ENCODE results near the gene MAD2L2. TPM values are rescaled to one million over a fixed set of nuclear protein-coding genes. Genes with fewer than 3 reads are reported as not detected.

The MAD2L2 gene
- 26.7 and 38.0 TPM in 2 replicates for total RNA-seq

GRCh38 chr1:11681071-11681771 lies at the start of gene MAD2L2:
Gene MAD2L2, minus strand, starts transcription at chr1:11681148. Its CDS starts 547 bp downstream, at chr1:11680601.

GRCh38 chr1:11691302-11691914 lies 10.5 kb upstream of the MAD2L2 start, which contains the start of gene DRAXIN:
Gene DRAXIN, plus strand, starts transcription at chr1:11691710. Its CDS starts 14,549 bp downstream, at chr1:11706259.

GRCh38 chr1:11654137-11654938 lies 26.6 kb downstream of the MAD2L2 start, which contains the start of the genes FBXO2 and FBXO44:
Gene FBXO2, minus strand, starts transcription at chr1:11654429. Its CDS starts 89 bp downstream, at chr1:11654340.
Gene FBXO44, plus strand, starts transcription at chr1:11654877. Its CDS starts 959 bp downstream, at chr1:11655836.

Other genes with a start within 250 kb of the MAD2L2 start
- gene DISP3, start 202.0 kb downstream of the MAD2L2 start, total RNA-seq: under 0.01 TPM in 2 replicates
- 1.6 and 3.6 TPM in 2 replicates for gene FBXO2, start 26.7 kb downstream of the MAD2L2 start, total RNA-seq
- gene FBXO44, start 26.3 kb downstream of the MAD2L2 start, total RNA-seq: 7.1 and 12.2 TPM in 2 replicates
- 3.3 and 5.9 TPM in 2 replicates for gene FBXO6, start 16.9 kb downstream of the MAD2L2 start, total RNA-seq
- gene DRAXIN, start 10.6 kb upstream of the MAD2L2 start, total RNA-seq: under 0.01 and 1.2 TPM in 2 replicates
- gene AGTRAP, start 55.0 kb upstream of the MAD2L2 start, total RNA-seq: 37.6 and 58.2 TPM in 2 replicates
- not detected in 2 replicates for gene C1orf167, start 81.0 kb upstream of the MAD2L2 start, total RNA-seq
- 19.6 and 22.3 TPM in 2 replicates for gene MTHFR, start 124.8 kb upstream of the MAD2L2 start, total RNA-seq
- 11.0 and 16.0 TPM in 2 replicates for gene CLCN6, start 125.0 kb upstream of the MAD2L2 start, total RNA-seq
- gene NPPA, start 166.6 kb upstream of the MAD2L2 start, total RNA-seq: not detected in 2 replicates
- gene NPPB, start 177.8 kb upstream of the MAD2L2 start, total RNA-seq: 12.8 and 19.7 TPM in 2 replicates
- gene KIAA2013, start 245.3 kb upstream of the MAD2L2 start, total RNA-seq: 96.2 and 122 TPM in 2 replicates

Data from smooth muscle cell of the umbilical artery (primary cell).